Measurements from ENCODE around the gene TMEM45A.
"Not testable (repeated sequence)": the region's sequence is repeated elsewhere in the genome, so short reads cannot be mapped to it uniquely, and the experiment has no call there.

Gene TMEM45A

DNA sequence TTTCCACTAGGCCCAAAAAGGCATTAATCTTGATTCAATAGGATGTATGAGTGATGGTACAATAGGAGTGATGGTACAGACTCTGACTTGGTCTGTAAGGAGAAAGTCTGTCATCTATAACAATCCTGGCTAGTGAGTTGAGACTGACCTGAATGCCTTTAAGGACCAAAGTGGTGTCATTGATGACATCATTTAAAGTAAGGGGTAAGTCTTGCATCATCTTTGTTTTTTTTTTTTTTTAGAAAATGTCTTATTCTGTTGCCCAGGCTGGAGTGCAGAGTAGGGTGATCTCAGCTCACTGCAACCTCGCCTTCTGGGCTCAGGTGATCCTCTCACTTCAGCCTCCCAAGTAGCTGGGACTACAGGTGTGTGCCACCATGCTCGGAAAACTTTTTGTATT, 5.6 kb upstream of the TMEM45A start:
- DNase-seq (ENCODE audit: low read depth): no peak

DNA sequence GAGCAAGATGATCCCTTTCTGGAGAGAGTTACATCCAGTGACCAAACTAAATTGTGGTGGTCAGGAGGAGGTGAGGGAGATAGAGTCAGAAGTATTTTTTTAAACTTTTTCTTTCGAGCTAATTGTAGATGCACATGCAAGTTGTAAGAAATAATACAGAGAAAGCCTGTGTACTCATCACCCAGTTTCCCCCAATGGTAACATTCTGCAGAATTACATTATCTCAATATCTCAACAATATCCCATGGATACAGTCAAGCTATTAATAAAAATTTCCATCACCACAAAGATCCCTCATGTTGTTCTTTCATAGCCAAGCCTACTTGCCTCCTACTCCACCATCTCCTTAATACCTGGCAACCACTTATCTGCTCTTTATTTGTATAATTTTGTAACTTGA, 3.3 kb upstream of the TMEM45A start:
- DNase-seq (ENCODE audit: low read depth): no peak

- DNase-seq (ENCODE audit: low read depth): no peak
Measured at GRCh38 chr3:100496711-100497261, 4.4 kb downstream of the TMEM45A start.

DNA sequence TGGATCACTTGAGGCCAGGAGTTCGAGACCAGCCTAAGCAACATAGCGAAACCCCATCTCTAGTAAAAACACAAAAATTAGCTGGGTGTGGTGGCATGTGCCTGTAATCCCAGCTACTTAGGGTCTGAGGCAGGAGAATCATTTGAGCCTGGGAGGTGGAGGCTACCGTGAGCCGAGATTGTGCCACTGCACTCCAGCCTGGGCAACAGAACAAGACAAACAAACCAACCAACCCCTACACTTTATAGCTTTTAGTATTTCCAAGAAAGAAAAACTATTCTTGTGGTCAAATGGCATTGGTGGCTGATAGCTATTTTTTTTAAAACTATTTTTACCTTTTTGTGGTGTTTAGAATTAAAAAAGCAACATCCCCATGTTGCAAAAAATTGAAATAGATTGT, 7.2 kb downstream of the TMEM45A start:
- DNase-seq (ENCODE audit: low read depth): no peak

- no peak for DNase-seq (ENCODE audit: low read depth)
Measured at GRCh38 chr3:100500320-100500880, 8.0 kb downstream of the TMEM45A start.

GRCh38 chr3:100503448-100503847, 11.0 kb downstream of the TMEM45A start:
- DNase-seq (ENCODE audit: low read depth): no peak

DNA sequence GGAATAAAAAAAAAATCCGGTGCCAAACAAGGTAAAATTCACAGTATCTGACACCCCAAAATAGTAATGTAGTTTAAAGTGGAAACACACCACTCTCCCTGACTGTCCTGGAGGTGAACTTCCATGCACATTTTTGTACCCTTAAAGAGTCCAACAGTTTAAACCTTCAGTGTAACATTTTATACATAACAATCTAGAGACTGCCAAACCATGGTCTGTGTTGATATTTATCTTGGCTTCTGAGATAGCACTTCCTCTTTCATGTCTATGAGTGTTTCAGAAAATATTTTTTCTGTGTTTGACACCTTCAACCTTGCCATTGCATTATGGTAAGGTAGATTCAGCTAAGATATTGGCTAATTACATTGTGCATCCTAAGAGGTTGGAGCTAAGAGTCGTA, 13.9 kb downstream of the TMEM45A start:
- DNase-seq (ENCODE audit: low read depth): no peak

DNA sequence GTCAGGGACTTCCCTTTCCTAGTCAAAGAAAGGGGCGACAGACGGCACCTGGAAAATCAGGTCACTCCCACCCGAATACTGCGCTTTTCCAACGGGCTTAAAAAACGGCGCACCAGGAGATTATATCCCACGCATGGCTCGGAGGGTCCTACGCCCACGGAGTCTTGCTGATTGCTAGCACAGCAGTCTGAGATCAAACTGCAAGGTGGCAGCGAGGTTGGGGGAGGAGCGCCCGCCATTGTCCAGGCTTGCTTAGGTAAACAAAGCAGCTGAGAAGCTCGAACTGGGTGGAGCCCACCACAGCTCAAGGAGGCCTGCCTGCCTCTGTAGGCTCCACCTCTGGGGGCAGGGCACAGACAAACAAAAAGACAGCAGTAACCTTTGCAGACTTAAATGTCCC, 17.4 kb downstream of the TMEM45A start:
- not testable (repeated sequence) for DNase-seq (ENCODE audit: low read depth)

- no peak for DNase-seq (ENCODE audit: low read depth)
Measured at GRCh38 chr3:100516232-100516631, 23.8 kb downstream of the TMEM45A start.

GRCh38 chr3:100516838-100517237, 24.4 kb downstream of the TMEM45A start:
- DNase-seq (ENCODE audit: low read depth): no peak

- DNase-seq (ENCODE audit: low read depth): no peak
Measured at GRCh38 chr3:100517276-100517675, 24.9 kb downstream of the TMEM45A start.

DNA sequence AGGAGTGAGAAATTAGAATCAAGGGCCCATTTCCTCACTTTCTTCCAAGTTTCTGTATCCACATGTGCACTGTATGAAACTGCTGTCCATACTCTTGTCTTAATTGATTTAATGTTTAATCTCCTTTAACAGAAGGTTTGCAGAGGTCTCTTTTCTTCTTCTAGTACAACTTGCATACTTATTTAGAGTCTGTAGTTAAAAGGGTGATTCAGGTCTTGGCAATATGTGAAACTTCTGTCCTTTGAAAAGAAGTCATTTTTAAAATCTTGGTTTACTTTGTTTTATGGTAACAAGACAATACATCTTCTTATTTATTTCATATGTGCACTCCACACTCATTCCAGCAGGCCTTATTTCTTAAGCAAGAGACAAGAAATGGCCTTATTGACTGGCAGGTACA, 25.8 kb downstream of the TMEM45A start:
- DNase-seq (ENCODE audit: low read depth): no peak

- DNase-seq (ENCODE audit: low read depth): no peak
Measured at GRCh38 chr3:100518983-100519382, 26.6 kb downstream of the TMEM45A start.

- DNase-seq (ENCODE audit: low read depth): no peak
Measured at GRCh38 chr3:100521439-100521845, 29.0 kb downstream of the TMEM45A start.

- DNase-seq (ENCODE audit: low read depth): no peak
Measured at GRCh38 chr3:100522125-100522524, 29.7 kb downstream of the TMEM45A start.

- DNase-seq (ENCODE audit: low read depth): no peak
Measured at GRCh38 chr3:100523050-100523760, 30.8 kb downstream of the TMEM45A start.

DNA sequence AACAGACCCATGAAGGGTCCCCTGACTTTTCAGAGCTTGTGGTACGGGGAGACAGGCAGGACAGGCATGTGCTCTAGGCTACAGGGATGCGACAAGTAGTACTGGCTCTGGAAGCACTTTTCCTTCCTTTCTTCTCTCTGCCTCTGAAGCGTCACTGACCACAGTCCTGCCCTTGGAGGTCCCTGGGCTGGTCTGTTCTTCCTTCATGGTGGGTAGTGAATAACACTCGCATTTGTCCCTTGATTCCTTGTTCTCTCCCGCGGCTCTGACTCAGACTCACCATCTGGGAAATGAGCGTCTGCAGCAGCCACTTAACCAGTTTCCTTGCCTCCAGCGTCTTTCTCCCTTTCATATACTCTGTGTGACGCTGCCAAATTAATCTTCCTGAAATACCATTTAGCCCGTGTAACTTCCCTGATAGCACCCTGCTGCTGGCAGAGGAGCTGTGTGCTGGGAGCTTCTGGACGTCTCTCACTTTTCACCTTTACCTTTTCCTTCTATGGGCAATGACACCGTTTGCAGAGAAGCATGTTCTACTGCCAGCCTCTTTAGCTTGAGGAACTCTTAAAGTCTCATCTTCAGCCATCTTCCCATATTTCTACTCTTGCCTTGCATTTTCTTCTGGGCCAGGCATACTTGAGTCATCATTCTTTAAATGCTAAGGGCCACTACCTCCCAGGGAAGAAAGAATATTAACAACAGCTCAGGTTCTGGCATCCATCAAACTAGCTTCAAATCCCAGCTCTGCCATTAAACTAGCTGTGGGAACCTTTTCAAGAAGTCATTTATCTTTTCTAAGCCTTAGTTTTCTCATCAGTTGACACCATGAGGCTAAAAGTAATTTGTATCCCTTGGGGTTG, 33.6 kb downstream of the TMEM45A start:
- no peak for DNase-seq (ENCODE audit: low read depth)

- DNase-seq (ENCODE audit: low read depth): no peak
Measured at GRCh38 chr3:100526613-100527346, 34.4 kb downstream of the TMEM45A start.

- no peak for DNase-seq (ENCODE audit: low read depth)
Measured at GRCh38 chr3:100527347-100527735, 34.9 kb downstream of the TMEM45A start.

- no peak for DNase-seq (ENCODE audit: low read depth)
Measured at GRCh38 chr3:100531093-100531492, 38.7 kb downstream of the TMEM45A start.

GRCh38 chr3:100532411-100532810, 40.0 kb downstream of the TMEM45A start:
- DNase-seq (ENCODE audit: low read depth): no peak

GRCh38 chr3:100533176-100533575, 40.8 kb downstream of the TMEM45A start:
- no peak for DNase-seq (ENCODE audit: low read depth)
